M059J (cell line): Measurements from ENCODE around the gene SLC1A4. TPM values are rescaled to one million over a fixed set of nuclear protein-coding genes. Genes with fewer than 3 reads are reported as not detected.
"Not testable (repeated sequence)": the region's sequence is repeated elsewhere in the genome, so short reads cannot be mapped to it uniquely, and the experiment has no call there.

Source experiments
- DNase-seq: peaks from one replicate; pipeline ENCODE4 v3.0.0-alpha.2; 2012; ENCODE audit warnings: low read depth
- total RNA-seq: library from RNA; depleted of rRNA; stranded (reverse); fragments of >200 nt; shearing (Covaris generic); gene quantifications from 2 replicates; pipeline ENCODE4 v1.2.3, GENCODE V29; 2014

SLC1A4 gene
- total RNA-seq, 1 experiment from 2014 or later: 15.4 TPM

GRCh38 chr2:65026154-65026553 lies 37.0 kb downstream of the SLC1A4 start:
- no peak for DNase-seq

GRCh38 chr2:65026704-65027464 lies 37.7 kb downstream of the SLC1A4 start:
- DNase-seq: no peak

GRCh38 chr2:65027616-65028244 lies 38.5 kb downstream of the SLC1A4 start:
- DNase-seq: no peak

DNA sequence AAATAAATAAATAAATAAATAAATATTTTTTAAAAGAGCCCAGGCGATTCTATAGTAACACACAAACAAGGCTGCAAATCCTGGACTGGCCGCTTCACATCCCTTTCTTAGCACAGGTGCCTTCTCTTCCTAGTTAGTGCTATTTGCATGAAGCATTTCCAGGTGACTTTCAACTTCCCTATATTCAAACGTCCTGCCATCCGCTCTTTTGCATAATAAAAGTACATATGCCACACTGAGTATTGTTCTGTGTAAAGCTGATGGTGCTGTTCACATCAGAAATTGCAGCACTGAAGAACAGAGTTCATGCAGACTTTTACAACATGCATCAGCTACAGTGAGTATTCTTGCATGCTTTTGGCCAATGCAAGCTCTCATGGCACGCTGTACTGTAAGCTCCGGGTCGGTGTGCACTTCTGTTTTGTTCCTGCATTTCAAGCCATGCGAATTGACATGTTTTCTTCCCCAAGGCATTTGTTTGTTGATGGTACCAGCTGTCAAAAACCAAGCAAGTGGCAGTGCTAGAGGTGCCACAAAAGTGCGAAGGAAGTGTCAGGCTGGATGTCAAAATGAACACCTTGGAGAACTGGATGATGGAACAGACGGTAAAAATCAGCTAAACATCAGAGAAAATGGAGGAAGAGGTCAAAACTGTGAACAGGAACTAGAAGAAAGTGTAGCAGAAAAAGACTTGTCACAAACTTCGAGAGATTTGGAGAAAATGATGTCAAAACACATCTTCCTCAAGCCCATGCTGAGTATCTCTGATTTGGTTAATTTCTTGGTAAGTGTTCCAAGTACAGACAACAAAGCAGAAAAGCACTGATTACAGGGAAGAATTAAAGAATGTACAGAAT lies 41.5 kb downstream of the SLC1A4 start:
- DNase-seq: no peak

- no peak for DNase-seq
Observed at GRCh38 chr2:65031341-65032018, 42.3 kb downstream of the SLC1A4 start.

- DNase-seq: no peak
Observed at GRCh38 chr2:65032019-65032975, 43.1 kb downstream of the SLC1A4 start.

DNA sequence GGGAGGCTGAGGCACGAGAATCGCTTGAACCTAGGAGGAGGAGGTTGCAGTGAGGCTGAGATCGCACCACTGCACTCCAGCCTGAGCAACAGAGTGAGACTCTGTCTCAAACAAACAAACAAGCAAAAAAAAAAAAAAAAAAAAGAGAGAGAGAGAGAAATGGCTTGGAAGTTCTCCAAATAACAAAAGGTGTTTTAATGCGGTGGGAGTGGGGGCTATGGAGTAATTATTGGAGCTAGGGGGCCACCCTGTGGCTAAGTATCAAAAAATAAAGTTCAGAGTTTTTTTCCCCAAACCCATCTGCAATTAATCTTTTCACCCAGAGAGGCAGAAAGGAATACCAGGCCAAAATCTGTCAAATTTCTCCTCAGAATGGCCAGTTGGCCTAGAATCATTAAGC lies 44.0 kb downstream of the SLC1A4 start:
- peak; percentile 38 for DNase-seq

- DNase-seq: not testable (repeated sequence)
Observed at GRCh38 chr2:65033667-65034066, 44.5 kb downstream of the SLC1A4 start.

- no peak for DNase-seq
Observed at GRCh38 chr2:65035351-65035943, 46.2 kb downstream of the SLC1A4 start.

DNA sequence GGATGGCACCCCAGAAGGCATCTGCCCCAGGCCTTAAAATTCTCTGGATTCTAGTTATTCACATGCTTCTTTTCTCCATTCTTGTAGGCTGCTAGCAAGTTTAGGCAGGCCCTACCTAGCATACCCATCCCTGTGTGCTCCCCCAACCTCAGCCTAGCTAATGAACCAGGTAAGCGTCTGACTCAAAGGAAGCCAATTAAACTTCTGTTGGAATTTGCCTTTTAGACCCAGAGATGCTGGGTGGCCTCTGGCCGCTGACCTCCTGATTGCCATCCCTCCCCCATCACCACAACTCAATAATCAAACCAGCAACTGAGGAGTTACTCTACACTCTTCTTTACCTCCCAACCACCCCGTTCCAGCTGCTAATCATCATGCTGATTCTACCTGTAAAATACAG lies 48.0 kb downstream of the SLC1A4 start:
- DNase-seq: no peak

DNA sequence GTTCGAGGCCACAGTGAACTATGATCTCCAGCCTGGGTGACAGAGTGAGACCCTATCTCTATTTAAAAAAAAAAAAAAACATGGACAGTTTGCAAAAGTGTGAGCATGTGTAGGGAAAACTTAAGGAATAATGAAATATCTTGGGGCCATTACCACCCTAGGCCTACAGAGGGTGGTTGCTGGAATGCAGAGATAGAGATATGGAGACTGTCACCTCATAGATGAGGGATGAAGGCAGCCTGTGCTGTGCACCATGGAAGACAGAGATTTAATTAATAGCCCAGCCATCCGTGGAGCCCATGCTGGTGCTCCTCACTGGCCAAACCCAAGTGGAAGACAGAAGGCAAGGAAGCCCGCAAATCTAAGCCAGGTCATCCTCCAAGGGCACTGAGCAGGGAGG lies 50.4 kb downstream of the SLC1A4 start:
- no peak for DNase-seq

DNA sequence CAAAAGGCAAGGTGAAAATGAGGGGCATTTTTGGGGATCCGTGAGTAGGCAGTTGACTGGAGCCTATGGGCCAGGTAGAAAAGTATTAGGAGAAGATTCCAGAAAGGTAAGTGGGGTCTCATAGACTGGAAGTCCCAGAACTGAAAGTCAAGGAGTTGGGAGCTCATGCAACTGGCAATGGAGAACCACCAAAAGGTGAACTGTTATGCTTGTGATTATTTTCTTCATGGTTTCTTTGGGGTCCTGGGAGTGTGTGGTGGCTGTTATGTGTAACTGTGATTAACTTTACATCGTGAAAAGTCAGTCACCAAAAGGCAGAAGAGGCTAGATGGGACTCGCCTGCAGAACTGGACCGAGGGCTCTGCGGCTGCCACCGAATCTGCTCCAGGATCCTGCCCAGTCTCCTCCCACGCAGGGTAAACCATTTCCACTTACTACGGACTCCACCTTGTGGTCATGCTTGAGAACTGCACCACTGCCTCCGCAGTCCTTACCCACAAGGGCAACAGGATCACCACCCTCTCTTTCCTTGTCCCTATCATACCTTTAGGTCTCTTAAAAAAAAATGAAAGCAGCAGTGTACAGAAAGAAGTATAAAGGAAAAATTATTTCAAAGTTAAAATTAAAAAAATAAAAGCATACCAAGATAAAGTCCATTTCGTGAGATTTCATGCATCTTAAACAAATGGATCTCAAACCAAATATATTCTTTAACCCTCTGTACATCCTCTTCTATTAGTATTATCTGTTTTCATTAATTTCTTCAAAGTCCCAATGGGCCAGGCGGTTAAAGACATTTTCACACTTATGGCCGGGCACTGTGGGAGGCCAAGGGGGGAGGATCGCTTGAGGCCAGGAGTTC lies 51.4 kb downstream of the SLC1A4 start:
- peak; percentile 74 for DNase-seq

DNA sequence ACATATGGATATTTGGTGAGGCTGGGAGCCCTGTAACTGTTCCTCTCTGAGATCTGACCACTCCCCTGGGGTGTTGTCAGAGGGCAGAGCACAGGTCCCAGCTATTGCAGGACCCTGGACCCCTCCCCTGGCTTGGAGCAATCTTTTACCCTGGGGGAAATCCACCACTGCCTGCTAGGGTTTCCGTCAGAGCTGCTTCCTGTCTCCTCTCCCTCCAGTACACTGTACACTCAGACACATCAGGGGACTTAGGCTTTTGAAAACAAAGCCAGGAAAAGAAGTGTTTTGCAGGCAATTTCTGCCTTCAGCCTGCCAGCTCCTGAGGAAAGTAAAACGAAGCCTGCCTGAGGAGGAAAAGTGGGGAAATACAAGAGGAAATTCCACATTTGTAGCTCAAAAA lies 53.8 kb downstream of the SLC1A4 start:
- DNase-seq: no peak

- DNase-seq: no peak
Observed at GRCh38 chr2:65044097-65044735, 55.0 kb downstream of the SLC1A4 start.

GRCh38 chr2:65045651-65046050 lies 56.5 kb downstream of the SLC1A4 start:
- DNase-seq: peak; percentile 90

DNA sequence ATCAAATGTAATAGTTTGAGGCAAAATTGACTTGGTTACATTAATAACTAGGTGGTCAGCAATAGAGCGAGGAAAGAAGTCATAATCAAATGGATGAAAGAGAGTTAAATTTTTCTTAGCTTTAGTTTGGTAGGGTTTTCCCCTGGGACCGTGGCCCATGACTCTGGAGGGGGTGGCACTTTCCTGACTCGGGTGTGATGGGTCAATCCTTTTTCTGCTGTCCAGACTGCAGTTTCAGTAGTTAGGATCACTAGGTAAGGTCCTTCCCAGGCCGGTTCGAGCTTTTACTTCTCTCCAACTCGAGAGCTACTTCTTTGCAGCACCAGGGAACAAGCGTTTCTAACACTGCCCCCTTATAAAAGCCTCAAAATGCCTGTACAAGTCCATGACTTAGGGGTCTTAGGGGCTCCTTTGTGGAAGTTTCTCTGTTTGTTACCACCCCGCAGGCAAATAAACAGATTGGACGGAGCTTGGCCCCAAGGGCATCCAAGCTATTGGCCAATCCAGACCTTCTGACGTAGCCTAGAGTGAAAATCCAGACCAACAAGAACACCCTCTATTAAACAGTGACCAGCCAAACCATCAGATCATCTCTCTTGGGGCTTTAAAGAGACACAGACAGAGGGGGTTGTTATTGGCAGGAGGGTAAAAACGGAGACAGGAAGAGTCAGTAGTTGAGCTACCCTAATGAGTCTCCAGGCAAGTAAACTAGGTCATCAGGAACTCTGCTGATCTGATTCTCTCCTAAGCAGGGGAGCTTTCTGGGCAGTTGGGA lies 57.6 kb downstream of the SLC1A4 start:
- DNase-seq: no peak

GRCh38 chr2:65049010-65049639 lies 59.9 kb downstream of the SLC1A4 start:
- DNase-seq: peak; percentile 41

GRCh38 chr2:65050931-65051330 lies 61.7 kb downstream of the SLC1A4 start:
- peak; percentile 81 for DNase-seq
